HG02763 (cell line): ENCODE measurements around the gene PCGF3.
A peak's percentile ranks its signal among the peaks of the same experiment; 100 is the strongest.
"Not testable (repeated sequence)": the region's sequence is repeated elsewhere in the genome, so short reads cannot be mapped to it uniquely, and the experiment has no call there.

Source experiments
- ATAC-seq: cut with Tn5 transposase; IDR thresholded peaks from one replicate; pipeline ENCODE4 v1.9.1; 2021; ENCODE audit warnings: mild to moderate bottlenecking, moderate library complexity; ENCODE audit not compliant: unreplicated experiment

Gene PCGF3

DNA sequence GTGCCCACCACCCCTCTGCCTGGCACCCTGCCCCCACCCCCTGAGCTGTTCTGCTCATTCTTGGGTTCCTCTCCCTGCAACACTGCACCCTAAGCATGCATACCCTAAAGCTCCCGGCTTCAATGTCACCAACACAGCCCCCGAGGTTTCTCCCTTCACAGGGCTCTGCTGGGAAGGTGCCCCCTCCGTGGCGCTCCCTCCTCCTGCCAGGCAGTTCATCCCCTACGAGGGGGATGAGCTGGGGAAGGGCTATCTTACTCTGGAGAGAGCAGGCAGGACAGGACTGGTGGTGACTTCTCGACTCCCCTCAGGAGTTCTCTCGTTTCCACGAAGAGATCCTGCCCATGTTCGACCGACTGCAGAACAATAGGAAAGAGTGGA is 38.1 kb upstream of the PCGF3 start:
- ATAC-seq = no peak

DNA sequence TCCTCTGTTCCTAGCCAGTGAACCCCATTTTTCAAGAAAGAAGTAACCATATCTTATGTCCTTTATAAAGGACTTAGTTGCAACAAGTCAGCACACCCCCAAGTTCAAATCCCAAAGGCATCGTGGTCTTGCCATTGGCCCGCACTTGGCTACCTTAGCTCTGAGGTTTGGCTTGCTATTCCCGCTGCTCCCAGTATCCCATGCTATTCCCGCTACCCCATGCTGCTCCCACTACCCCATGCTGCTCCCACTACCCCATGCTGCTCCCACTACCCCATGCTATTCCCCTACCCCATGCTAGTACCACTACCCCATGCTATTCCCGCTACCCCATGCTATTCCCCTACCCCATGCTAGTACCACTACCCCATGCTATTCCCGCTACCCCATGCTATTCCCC is 37.4 kb upstream of the PCGF3 start:
- not testable (repeated sequence) for ATAC-seq

DNA sequence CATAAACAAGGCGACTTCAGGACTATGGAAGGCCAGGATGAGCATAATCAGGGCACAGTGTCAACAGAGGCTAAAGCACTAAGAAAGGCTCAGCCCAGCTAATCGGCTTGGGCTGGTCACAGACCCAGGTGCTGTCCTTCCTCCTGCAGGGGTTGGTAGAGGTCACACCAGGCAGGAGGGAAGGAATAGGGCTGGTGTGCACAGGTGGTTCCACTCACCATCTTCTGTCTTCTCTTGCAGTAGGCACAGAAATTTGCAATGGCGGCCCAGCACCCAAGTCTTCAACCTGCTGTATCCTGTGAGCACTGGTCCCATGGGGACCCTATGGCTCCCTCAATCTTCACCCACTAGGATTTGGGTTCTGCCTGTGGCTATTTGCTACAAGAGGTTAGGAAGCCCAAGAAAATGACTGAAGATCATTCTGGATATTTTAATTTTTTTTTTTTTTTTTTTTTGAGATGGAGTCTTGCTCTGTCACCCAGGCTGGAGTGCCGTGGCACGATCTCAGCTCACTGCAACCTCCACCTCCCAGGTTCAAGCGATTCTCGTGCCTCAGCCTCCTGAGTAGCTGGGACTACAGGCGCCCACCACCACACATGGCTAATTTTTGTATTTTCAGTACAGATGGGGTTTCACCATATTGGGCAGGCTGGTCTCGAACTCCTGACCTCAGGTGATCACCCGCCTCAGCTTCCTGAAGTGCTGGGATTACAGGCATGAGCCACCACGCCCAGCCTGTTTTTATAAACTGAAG is 35.6 kb upstream of the PCGF3 start:
- ATAC-seq = not testable (repeated sequence)

DNA sequence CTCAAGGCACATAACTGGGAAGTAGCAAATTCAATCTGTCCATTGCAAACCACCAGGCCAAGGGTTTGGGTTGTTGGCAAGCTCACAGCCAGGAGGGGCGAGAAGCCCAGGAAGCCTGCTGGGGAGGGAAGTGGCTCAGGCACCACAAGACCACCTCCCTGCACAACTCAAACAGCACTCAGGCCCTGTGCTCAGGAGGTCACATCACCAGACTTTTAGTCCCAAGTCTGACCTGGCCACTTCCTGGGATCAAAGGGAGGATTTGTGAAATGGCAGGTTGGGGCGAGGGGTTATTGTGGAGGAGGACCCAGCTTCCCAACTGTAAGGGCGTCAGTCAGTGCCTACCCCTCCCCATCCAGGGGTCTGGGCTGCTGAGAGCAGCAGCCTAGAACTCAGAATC is 33.9 kb upstream of the PCGF3 start:
- ATAC-seq = no peak

DNA sequence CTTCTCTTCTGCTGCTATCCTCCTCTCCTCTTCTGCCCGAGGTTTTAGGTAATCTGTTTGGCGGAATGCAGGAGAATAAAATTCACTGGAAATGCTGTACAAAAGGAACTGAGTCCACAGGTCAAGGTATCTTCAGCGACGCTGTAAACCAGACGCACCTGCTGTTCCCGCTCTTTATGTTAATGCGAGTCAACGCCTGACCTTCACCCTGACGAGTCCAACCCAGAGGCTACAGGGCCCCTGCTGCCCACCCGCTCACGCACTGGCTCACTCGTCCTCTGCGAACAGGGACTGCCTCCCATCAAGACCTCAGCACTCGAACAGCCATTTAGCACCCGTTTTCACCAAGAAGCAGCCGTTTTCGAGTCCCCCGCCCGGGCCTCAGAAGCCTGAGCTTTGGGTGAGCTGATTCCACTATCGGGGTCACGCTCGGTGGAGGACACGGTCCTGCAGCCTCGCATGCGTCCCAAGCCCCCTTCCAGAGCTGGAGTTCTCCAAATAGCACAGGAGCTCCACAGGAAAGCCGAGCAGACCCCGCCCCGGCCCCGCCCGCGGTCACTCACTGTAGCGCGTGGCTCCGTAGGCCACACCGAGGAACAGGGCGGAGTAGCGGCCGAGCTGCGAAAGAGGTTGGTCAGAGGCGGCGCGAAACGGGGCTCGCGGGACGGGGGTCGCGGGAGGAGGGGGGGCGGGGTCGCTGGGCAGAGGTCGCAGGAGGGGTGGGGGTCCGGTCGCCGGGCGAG is 32.1 kb upstream of the PCGF3 start:
- ATAC-seq = no peak

DNA sequence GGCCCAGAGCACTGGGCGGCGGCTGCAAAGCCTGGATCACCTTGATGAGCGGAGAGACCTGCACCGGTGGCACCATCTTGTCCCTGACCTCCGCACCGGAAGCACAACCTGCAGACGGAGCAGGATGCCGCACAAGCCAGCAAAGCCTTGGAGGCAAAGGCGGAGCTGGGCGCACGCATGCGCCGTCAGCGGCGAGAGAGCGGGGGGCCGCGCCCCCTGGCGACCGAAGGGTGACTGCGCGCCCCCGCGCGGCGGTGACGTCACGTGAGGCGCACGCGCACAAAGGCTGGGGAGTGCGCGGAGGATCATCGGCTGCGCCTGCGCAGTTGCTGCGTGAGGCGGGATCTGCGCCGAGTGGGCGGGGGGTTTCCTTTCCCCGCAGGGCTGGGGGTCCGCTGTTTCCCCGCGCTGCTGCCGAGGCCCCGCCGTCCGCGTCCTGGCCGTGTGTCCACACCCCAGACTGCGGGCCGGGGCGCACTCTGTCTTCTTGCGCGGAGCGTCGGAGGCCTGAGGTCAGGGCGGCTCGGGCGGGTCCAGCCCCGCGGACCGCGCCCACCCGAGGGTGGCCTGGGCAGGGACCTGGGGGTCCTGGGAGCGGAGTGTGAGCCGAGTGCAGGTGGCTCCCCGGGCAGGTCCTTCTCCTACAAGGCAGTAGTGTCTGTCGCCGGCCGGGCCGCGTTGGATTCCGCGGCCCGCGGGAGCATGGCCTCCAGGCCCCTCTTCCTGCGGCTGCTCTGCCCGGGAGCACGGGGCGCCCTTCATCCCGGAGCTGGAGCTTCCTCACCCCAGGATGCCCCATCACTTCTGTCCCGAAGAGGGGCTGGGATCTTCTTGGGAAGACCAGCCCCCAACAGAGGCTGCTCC is 31.2 kb upstream of the PCGF3 start, which contains the start of the genes ATP5ME and MYL5:
Gene ATP5ME (minus strand): TSS at position 105 of the 864 bp plus-strand sequence. CDS start 29 bp downstream, at position 76.
Gene MYL5 (plus strand): TSS at position 371 of the 864 bp plus-strand sequence. CDS start 3,485 bp downstream, outside the sequence.
- ATAC-seq = peak; percentile 73

DNA sequence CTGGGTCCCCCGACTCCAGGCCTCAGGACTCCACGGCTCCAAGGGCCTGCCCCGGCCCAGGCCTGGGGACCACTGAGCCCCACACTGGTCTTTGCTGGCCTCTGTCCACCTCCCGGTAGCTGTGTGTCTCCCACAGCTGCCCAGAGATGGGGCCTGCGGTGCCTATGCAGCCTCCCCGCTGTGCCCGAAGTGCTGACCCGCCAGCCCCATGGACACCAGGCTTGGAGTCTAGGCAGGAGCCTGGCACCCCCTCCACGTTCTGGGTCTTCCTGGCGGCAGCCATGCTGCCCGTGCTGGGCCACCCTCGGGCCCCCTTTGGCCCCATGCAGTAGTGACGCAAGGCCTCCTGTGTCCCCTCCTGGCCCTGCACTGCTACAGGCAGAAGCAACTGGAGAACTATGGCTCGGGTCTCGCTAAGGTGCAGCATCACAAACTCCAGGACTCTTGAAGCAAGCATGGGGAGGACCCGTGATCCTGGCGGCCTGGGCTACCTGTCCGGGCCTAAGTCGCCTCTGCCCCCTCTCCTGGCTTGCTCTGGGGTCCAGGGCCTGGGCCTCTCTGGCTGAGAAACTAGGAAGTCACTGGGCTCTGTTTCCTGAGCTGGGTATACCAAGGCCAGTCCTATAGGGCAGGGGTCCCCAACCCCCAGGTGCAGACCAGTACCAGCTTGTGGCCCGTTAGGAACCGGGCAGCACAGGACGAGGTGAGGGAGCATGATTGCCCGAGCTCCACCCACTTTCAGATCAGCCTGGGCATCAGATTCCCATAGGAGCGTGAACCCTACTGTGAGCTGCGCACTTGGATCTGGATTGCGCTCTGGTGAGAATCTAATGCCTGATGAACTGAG is 30.4 kb upstream of the PCGF3 start:
- no peak for ATAC-seq

DNA sequence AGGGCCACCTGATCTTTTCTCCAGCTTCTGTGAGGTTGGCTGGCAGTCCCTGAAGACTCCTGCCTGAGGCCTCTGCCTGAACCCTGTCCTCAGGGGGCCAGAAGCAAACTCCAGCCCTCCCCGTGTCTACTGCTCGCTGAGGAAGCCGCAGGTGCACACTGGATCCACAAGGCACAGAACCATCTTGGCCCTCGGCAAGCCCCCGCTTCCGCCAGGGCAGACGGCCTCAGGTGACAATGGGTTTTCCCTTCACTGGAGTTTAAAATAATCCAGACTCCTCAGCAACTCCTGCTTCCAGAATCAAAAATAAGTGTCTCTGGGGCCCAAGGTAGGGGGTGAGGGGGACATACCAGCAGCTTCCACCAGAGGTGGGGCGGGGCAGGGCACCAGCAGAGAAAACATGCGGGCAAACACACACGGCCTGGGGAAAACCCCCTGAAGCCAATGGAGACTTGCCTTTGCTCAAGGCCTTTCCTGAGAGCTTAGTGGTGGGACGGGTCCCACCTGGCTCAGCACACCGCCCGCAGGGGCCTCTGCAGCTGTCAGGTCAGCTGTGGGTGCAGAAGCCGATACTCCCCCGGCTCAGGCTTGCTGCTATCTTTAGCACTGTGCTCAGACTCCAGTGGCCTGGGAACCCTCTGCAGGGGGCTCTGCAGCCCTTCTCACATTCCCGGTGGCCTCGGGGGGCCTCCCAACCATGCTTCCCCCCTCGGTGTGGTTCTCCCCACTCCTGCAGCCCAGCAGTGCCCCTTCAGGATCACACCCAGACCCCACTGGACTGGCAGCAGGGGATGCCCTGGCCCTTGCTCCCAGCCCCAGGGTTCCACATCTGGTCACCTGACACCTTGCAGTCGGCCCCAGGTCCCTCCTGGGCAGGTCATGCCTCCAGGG is 29.4 kb upstream of the PCGF3 start:
- ATAC-seq = peak; percentile 26

DNA sequence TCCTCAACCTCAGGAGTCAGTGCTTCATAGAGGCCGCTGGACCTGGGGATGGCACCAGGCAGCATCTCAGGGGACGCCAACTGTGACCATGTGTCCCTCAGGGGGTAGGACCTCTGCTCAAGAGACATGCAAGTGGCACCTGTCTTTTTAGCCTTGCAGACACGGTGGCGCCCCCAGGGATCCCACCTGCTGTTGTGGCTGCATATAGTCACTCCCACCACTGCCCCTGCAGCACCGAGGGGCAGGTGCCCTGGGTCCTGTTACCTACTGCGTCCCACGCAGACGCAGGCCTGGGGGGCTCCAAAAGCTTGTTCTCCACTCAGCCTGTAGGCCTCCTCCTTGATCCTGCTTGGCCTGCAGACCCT is 28.8 kb upstream of the PCGF3 start:
- no peak for ATAC-seq

DNA sequence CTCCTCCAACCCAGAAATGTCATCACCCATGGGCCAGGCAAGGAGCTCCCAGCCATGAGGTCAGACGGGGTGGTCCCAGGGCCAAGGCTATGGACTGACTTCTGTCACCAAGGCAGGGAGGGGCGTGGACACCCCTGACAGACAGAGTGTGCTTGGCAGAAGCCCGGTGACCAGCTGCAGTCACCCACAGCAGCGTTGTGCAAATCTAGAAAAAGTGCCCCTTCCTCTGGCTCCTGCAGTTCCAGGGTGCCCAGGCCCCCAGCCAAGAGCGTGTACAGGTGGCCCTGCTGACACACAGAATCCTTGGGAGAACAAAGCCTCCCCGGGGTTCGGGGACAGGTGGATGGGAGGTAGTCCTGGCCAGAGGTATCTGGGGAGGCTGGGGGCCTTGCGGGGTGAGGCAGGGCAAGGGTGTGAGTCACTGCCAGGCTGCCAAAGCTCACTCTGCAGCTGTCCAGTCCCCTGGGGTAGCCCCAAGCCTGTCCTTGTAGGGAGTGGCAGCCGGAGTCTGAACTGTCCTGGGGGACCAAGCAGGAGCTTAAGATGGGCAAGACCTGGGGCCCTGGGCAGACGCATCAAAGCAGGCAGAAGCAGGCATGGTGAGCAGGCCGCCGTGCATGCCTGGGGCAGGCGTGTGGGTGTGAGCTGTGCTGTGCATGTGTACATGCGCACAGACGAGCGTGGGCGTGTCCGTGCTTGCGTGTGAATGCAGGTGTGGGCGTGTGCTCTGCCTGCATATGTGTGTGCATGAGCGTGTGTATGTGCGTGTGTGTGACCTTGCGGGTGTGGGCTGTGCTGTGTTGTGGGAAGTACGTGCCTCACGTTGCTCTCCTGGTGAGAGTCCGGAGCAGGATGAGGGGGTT is 28.0 kb upstream of the PCGF3 start:
- no peak for ATAC-seq

DNA sequence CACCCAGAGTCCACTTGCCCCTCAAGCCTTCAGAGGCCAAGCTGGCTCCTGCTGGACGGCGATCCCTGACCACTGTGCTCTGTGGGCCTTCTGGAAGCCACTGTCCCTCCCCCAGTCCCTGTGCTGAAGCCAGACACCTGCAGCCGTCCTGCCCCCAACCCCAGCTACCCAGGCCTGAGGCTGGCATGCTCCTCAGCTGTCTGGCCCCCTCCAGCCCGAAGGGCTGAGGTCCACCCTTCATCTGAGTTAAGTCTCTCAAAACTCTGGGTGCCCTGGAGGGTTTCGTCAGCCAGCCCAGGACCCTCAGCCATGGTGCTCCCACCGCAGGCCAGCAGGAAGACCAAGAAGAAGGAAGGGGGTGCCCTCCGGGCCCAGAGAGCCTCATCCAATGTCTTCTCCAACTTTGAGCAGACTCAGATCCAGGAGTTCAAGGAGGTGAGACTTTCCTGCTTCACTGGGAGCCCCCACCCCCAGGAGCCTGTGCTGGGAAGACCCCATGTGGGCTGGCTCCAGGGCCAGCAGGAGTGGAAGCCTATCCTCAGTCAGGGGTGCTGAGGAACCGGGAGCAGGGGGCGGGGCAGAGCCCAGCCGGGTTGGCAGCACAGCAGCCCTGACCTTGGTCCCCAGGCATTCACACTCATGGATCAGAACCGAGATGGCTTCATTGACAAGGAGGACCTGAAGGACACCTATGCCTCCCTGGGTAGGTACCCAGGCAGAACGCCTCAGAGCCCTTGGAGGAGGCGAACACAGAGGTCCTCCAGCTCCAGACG is 27.1 kb upstream of the PCGF3 start:
- ATAC-seq = no peak

DNA sequence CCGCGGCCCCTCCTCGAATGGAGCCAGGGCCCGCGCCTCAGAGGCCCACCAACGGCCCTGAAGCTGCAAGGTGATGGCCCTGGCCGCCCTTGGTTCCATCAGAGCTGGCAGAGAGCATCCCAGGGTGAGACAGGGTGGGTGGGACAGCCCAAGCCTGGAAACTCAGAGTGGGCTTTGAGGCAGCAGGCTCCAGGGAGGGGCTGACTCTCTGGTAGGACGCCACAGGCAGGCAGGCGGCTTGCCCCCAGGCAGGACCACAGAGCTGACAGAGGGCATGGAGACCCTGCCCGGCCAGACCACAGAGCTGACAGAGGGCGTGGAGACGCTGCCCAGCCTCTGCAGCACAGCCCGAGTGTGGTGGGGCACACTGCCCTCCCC is 26.5 kb upstream of the PCGF3 start:
- ATAC-seq = no peak

DNA sequence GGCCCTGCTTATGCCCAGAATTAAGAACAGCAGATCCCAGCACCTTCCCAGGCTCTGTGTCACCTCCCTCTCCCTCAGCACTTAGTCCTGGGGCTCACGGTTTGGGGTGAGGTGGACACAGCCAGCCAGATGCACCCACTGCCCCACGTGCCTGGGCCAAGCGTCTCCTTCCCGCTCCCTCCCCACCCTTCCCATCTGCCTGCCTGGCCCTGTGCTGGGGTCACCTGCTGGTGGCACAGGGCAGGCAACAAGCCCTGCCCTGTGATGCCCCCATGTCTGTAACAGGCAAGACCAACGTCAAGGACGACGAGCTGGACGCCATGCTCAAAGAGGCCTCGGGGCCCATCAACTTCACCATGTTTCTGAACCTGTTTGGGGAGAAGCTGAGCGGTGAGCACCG is 26.0 kb upstream of the PCGF3 start:
- ATAC-seq = no peak

DNA sequence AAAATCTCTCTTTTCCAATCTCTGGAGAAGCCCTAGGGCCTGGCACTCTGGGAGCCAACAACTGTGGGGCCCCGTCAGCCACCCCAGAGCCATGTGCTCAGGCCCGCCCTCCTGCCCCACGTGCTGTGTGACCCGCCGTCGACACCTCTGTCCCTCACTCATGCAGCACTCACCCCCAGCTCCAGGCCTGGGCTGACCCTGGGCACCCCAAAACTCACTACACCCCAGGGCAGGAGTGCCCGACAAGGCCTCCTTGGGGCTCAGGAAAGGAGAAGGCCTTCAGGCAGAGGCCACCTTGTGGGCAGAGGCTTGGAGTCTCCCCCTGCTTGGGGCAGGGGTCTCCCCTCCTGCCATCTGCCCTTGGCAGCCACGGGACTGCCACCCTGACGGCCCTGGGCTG is 25.5 kb upstream of the PCGF3 start:
- ATAC-seq = no peak

DNA sequence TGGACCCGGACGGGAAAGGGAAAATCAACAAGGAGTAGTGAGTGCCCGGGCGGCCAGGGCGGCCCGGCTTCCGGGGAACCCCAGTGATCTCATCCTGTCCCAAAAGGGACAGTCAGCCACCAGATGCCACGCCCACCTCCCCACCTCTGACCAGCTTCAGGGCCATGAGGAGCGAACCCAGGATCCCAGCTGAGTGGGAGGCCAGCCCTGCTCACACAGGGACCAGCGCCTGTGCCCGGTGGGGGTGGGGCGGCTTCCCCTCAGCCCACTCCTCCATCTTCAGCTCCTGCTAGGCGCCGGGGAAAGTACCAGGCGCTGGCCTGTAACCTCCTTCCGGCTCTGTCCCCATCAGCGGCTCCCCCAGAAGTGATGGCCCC is 25.1 kb upstream of the PCGF3 start:
- no peak for ATAC-seq

DNA sequence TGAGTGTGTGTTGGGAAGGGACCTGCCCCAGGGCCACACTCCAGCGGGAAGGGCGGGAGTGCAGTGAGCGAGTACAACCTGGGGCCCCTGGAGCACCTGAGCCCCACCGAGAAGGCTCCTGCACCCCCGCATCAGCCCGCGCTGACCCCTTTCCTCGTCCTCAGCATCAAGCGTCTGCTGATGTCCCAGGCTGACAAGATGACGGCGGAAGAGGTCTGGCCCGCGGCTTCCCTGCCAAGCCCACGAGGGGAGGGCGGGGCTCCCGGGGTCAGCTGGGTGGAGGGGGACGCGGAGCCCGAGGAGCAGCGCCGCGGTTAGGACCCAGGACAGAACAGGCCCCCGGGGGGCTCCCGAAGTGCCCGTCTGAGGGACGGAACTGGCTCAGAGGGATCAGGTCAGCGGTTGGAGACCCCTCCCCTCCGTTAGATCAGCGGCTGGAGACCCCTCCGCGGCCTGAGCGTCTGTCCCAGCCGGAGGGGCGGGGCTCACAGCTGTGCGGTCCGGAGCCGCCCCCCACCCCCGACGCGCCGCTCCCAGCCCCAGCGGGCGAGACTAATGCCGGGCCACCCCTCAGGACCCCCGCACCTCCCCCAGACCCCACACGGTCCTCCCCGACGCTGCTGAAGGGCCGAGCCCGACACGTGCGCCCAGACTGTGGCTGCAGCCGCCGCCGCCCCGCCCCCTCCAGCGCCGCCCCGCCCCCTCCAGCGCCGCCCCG is 24.5 kb upstream of the PCGF3 start:
- peak; percentile 35 for ATAC-seq

DNA sequence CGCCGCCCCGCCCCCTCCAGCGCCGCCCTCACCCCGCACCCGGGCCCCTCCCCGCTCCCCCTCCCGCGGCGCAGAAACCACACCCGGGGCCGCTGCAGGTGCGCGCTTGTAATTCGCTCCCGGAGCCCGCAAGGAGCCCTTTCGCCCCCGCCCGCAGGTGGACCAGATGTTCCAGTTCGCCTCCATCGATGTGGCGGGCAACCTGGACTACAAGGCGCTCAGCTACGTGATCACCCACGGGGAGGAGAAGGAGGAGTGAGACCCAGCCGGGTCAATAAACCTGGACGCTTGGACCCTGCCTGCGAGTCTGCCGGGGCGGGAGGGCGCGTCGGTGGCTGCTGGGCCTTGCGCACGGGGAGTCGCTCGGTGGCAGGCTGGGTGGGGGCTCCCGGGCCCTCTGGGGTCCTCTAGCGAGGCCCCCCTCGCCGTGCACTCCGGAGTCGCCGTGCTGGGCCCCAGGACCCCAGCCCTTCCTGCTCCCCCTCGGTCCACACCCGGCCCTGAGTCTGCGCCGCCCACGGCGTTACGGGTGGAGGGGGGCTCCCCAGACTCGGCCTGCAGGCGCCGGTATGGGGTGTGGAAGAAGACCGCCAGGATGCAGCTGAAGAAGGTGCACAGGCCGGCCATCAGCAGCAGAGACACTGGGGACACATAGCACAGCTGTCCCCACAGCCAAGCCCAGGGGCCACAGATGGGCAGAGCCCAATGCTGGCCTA is 23.7 kb upstream of the PCGF3 start:
- ATAC-seq = no peak
